ENCODE results near the gene ERVW-1.

GRCh38 chr7:92432299-92432946, 45.3 kb downstream of the ERVW-1 start:
- TF ChIP-seq EZH2phosphoT487 (IDR thresholded peaks at IDR 0.05; ENCODE audit: unreplicated experiment) (no peak), POLR2AphosphoS5 (IDR thresholded peaks at IDR 0.05; ENCODE audit: low read depth) (no peak), CTCF (conservative IDR thresholded peaks at IDR 0.05; ENCODE audit: low read depth in 2 of 2) (no peak), ZNF462 (CRISPR knock-in tag; IDR thresholded peaks at IDR 0.05) (no peak), REST (IDR thresholded peaks at IDR 0.05; ENCODE audit: unreplicated experiment) (no peak), EZH2 (IDR thresholded peaks at IDR 0.05; ENCODE audit: low read depth, unreplicated experiment) (no peak), JUNB (IDR thresholded peaks at IDR 0.05; ENCODE audit: unreplicated experiment) (no peak), CREB1 (CRISPR knock-in tag; IDR thresholded peaks at IDR 0.05; ENCODE audit: low read depth) (no peak), ZNF114 (CRISPR knock-in tag; IDR thresholded peaks at IDR 0.05) (no peak), ZNF331 (CRISPR knock-in tag; IDR thresholded peaks at IDR 0.05; ENCODE audit: low read depth) (no peak)
